Progenitor cell of endocrine pancreas (in vitro differentiated cells): ENCODE results near the gene SLC12A9. TPM values are rescaled to one million over a fixed set of nuclear protein-coding genes. Genes with fewer than 3 reads are reported as not detected.
A peak's percentile ranks its signal among the peaks of the same experiment; 100 is the strongest.

ENCODE experiments used
- DNase-seq: peaks from one replicate; pipeline ENCODE4 v3.0.0; 2021; ENCODE audit warnings: low spot score; ENCODE audit not compliant: unreplicated experiment
- H3K27ac Mint-ChIP-seq: 2 replicates; pipeline ENCODE4 v1.8.0; 2021; ENCODE audit warnings: mild to moderate bottlenecking, moderate library complexity, mixed read lengths
- H3K27me3 Mint-ChIP-seq: 2 replicates; pipeline ENCODE4 v1.8.0; 2021; ENCODE audit warnings: mixed read lengths
- H3K36me3 Mint-ChIP-seq: 2 replicates; pipeline ENCODE4 v1.8.0; 2022; ENCODE audit warnings: mixed read lengths; ENCODE audit not compliant: insufficient read depth
- H3K4me1 Mint-ChIP-seq: 2 replicates; pipeline ENCODE4 v1.8.0; 2021; ENCODE audit warnings: low read depth, mixed read lengths
- H3K4me3 Mint-ChIP-seq: 2 replicates; pipeline ENCODE4 v1.8.0; 2021; ENCODE audit warnings: low read depth, mild to moderate bottlenecking, moderate library complexity, mixed read lengths
- H3K9me3 Mint-ChIP-seq: 2 replicates; pipeline ENCODE4 v1.8.0; 2021; ENCODE audit warnings: low read depth, mixed read lengths
- CTCF ChIP-seq: fragments of 200-600 bp; sonication (generic); IDR thresholded peaks from one replicate; pipeline ENCODE4 v1.5.0; 2021; ENCODE audit warnings: antibody characterized with exemption, mild to moderate bottlenecking; ENCODE audit not compliant: unreplicated experiment
- total RNA-seq: library from RNA; stranded (reverse); gene quantifications from 2 replicates; pipeline ENCODE4 v1.2.1, GENCODE V29; 2021

Gene SLC12A9
- total RNA-seq, 1 donor from 2014 or later: 62.6 TPM

GRCh38 chr7:100882785-100883526, 30.4 kb downstream of the SLC12A9 start:
- H3K27ac Mint-ChIP-seq: no peak overlapping the region

GRCh38 chr7:100884736-100885439, 32.4 kb downstream of the SLC12A9 start:
- no peak for DNase-seq
- no peak for TF ChIP-seq CTCF
- Mint-ChIP-seq H3K4me3 (no peak overlapping the region), H3K27ac (no peak overlapping the region), H3K27me3 (no peaks in the 10 kb centered on the region), H3K36me3 (peaks cover 52% of the 10 kb centered on the region), H3K4me1 (peaks cover 11% of the 10 kb centered on the region), H3K9me3 (no peaks in the 10 kb centered on the region)

More at GRCh38 chr7:100882785-100883526, 30.4 kb downstream of the SLC12A9 start:
- Mint-ChIP-seq H3K27me3 (no peaks in the 10 kb centered on the region), H3K4me3 (no peak overlapping the region), H3K9me3 (no peaks in the 10 kb centered on the region), H3K36me3 (peaks cover 58% of the 10 kb centered on the region), H3K4me1 (peaks cover 10% of the 10 kb centered on the region)
- no peak for DNase-seq
- TF ChIP-seq CTCF: no peak

GRCh38 chr7:100885440-100886141, 33.1 kb downstream of the SLC12A9 start:
- no peak overlapping the region for H3K4me3 Mint-ChIP-seq
- peaks cover 14% of the 10 kb centered on the region for H3K4me1 Mint-ChIP-seq
- DNase-seq: no peak
- H3K27ac Mint-ChIP-seq: no peak overlapping the region
- no peaks in the 10 kb centered on the region for H3K27me3 Mint-ChIP-seq
- H3K9me3 Mint-ChIP-seq: no peaks in the 10 kb centered on the region
- TF ChIP-seq CTCF: no peak
- H3K36me3 Mint-ChIP-seq: peaks cover 48% of the 10 kb centered on the region

DNA sequence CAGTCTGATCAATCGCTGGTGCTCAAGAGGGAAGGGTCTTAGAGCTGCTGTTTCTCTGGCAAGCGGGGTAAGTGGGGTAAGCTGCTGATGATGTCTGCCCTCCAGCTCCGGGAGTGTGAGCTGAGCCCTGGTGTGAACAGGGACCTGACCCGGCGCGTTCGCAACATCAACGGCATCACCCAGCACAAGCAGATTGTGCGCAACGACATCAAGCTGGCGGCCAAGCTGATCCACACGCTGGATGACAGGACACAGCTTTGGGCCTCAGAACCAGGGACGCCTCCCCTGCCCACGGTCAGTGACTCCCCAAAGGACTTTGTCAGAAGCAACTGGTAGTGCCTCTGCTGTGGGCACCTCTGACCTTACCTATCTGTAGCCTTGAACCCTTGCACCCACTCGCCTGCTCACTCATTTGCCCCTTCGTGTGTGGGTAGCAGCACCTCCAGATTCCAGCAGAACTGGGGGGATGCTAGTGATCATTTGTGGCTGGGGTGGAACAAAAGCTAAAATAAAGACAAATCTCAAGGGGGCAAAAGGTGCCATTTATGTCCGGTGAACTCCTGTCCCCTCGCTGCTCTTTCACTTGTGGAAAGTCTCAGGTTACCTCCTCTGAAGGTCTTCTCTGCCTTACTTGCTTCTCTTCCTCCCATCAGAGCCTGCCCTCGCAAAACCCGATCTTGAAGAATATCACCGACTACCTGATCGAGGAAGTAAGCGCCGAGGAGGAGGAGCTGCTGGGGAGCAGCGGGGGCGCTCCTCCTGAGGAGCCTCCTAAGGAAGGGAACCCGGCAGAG, 33.8 kb downstream of the SLC12A9 start:
- H3K4me1 Mint-ChIP-seq: peaks cover 16% of the 10 kb centered on the region
- H3K27me3 Mint-ChIP-seq: no peaks in the 10 kb centered on the region
- no peaks in the 10 kb centered on the region for H3K9me3 Mint-ChIP-seq
- H3K27ac Mint-ChIP-seq: peak overlapping the region; percentile 65
- no peak overlapping the region for H3K4me3 Mint-ChIP-seq
- no peak for DNase-seq
- peaks cover 43% of the 10 kb centered on the region for H3K36me3 Mint-ChIP-seq
- TF ChIP-seq CTCF: no peak
